Ascending aorta (tissue), 2 donors: Measurements from ENCODE around the gene KRT3. TPM values are rescaled to one million over a fixed set of nuclear protein-coding genes. Genes with fewer than 3 reads are reported as not detected.
"Not testable (repeated sequence)": the region's sequence is repeated elsewhere in the genome, so short reads cannot be mapped to it uniquely, and the experiment has no call there.

Experiments used
- DNase-seq, 2 donors: peaks; one replicate each; pipeline ENCODE4 v3.0.0-alpha.2; 2019; ENCODE audit warnings: low spot score in 2 of 2
- H3K27ac ChIP-seq, 2 donors: fragments of 200-600 bp; sonication (generic); one replicate each; pipeline ENCODE4 v1.5.1; 2016 to 2017; ENCODE audit warnings: mild to moderate bottlenecking in 1 of 2
- H3K27me3 ChIP-seq: fragments of 200-600 bp; sonication (generic); one replicate; pipeline ENCODE4 v1.5.1; 2017
- H3K36me3 ChIP-seq, 2 donors: fragments of 200-600 bp; sonication (generic); one replicate each; pipeline ENCODE4 v1.5.1; 2016
- H3K4me1 ChIP-seq, 2 donors: fragments of 200-600 bp; sonication (generic); one replicate each; pipeline ENCODE4 v1.5.1; 2016 to 2017; ENCODE audit warnings: mild to moderate bottlenecking in 1 of 2
- H3K4me3 ChIP-seq, 2 donors: fragments of 200-600 bp; sonication (generic); one replicate each; pipeline ENCODE4 v1.5.1; 2016 to 2017; ENCODE audit warnings: mild to moderate bottlenecking in 1 of 2
- H3K9me3 ChIP-seq, 2 donors: fragments of 200-600 bp; sonication (generic); one replicate each; pipeline ENCODE4 v1.5.1; 2016
- CTCF ChIP-seq, 3 experiments: fragments of 200-600 bp in 2 of 3; fragments of 450-650 bp in 1 of 3; sonication (generic) in 2 of 3; IDR thresholded peaks; one replicate each; pipeline ENCODE4 v1.5.1; 2016 to 2019; ENCODE audit warnings: antibody characterized with exemption in 3 of 3, mild to moderate bottlenecking in 1 of 3, moderate library complexity in 1 of 3
- intact Hi-C: fragments of 100-400 bp; cut with DNase I; formaldehyde crosslinking; loops from one replicate; pipeline ENCODE4 v1.15.1; 2023
- total RNA-seq: library from RNA; depleted of rRNA; stranded (reverse); fragments of >200 nt; gene quantifications from one replicate; pipeline ENCODE4 v1.1.0, GENCODE V29; 2016

Gene KRT3
- total RNA-seq, 1 donor from 2014 or later, result not detected

GRCh38 chr12:52765702-52766101 is 30.2 kb downstream of the KRT3 start:
- no peak overlapping the region for H3K27ac ChIP-seq
- H3K4me3 ChIP-seq, result no peak overlapping the region
- DNase-seq, result no peak
- H3K4me1 ChIP-seq, result no peaks in the 10 kb centered on the region
- no peaks in the 10 kb centered on the region for H3K36me3 ChIP-seq
- no peaks in the 10 kb centered on the region for H3K9me3 ChIP-seq
- intact Hi-C loops, result no loop called here
- TF ChIP-seq CTCF (IDR thresholded peaks at IDR 0.05), result no peak
- H3K27me3 ChIP-seq, result no peaks in the 10 kb centered on the region

GRCh38 chr12:52763991-52764390 is 31.9 kb downstream of the KRT3 start:
- Histone ChIP-seq H3K4me1 (no peaks in the 10 kb centered on the region), H3K27ac (no peak overlapping the region), H3K27me3 (no peaks in the 10 kb centered on the region), H3K36me3 (no peaks in the 10 kb centered on the region), H3K9me3 (peaks cover 0 to 4% of the 10 kb centered on the region in 2 donors), H3K4me3 (no peak overlapping the region)
- intact Hi-C loops, result no loop called here
- no peak for DNase-seq
- TF ChIP-seq CTCF (IDR thresholded peaks at IDR 0.05), result no peak

GRCh38 chr12:52763036-52763659 is 32.8 kb downstream of the KRT3 start:
- Histone ChIP-seq H3K4me1 (no peaks in the 10 kb centered on the region), H3K27ac (no peak overlapping the region), H3K27me3 (no peaks in the 10 kb centered on the region), H3K36me3 (no peaks in the 10 kb centered on the region), H3K9me3 (peaks cover 0 to 4% of the 10 kb centered on the region in 2 donors), H3K4me3 (no peak overlapping the region)
- no peak for DNase-seq
- no peak for TF ChIP-seq CTCF (IDR thresholded peaks at IDR 0.05)
- intact Hi-C loops, result no loop called here

GRCh38 chr12:52761802-52762201 is 34.1 kb downstream of the KRT3 start:
- no peaks in the 10 kb centered on the region for H3K36me3 ChIP-seq
- no peaks in the 10 kb centered on the region for H3K27me3 ChIP-seq
- DNase-seq, result no peak
- H3K4me1 ChIP-seq, result no peaks in the 10 kb centered on the region
- H3K27ac ChIP-seq, result no peak overlapping the region
- TF ChIP-seq CTCF (IDR thresholded peaks at IDR 0.05), result no peak
- no peak overlapping the region for H3K4me3 ChIP-seq
- peaks cover 0 to 4% of the 10 kb centered on the region in 2 donors for H3K9me3 ChIP-seq
- intact Hi-C loops, result no loop called here

GRCh38 chr12:52761218-52761617 is 34.7 kb downstream of the KRT3 start:
- intact Hi-C loops, DNase-seq, H3K36me3 ChIP-seq, H3K4me1 ChIP-seq, H3K9me3 ChIP-seq, H3K27me3 ChIP-seq, H3K27ac ChIP-seq, H3K4me3 ChIP-seq: not testable (repeated sequence)

GRCh38 chr12:52760623-52761022 is 35.3 kb downstream of the KRT3 start:
- no peak overlapping the region for H3K27ac ChIP-seq
- intact Hi-C loops, result no loop called here
- TF ChIP-seq CTCF (IDR thresholded peaks at IDR 0.05), result no peak

More at GRCh38 chr12:52760623-52761022, 35.3 kb downstream of the KRT3 start:
- no peaks in the 10 kb centered on the region for H3K27me3 ChIP-seq
- H3K9me3 ChIP-seq, result peaks cover 0 to 4% of the 10 kb centered on the region in 2 donors
- H3K4me1 ChIP-seq, result no peaks in the 10 kb centered on the region
- no peaks in the 10 kb centered on the region for H3K36me3 ChIP-seq
- H3K4me3 ChIP-seq, result no peak overlapping the region
- DNase-seq, result no peak
